HG03159 (cell line): Measurements from ENCODE around the gene GREM2.

Experiments
- ATAC-seq: cut with Tn5 transposase; IDR thresholded peaks from one replicate; pipeline ENCODE4 v1.9.1; 2021; ENCODE audit warnings: mild to moderate bottlenecking, moderate library complexity; ENCODE audit not compliant: unreplicated experiment

GREM2 gene

GRCh38 chr1:240503036-240503435, 108.9 kb downstream of the GREM2 start:
- ATAC-seq: no peak

- no peak for ATAC-seq
Measured at GRCh38 chr1:240501115-240501514, 110.8 kb downstream of the GREM2 start.

GRCh38 chr1:240500647-240501046, 111.3 kb downstream of the GREM2 start:
- ATAC-seq: no peak

GRCh38 chr1:240499012-240499411, 112.9 kb downstream of the GREM2 start:
- no peak for ATAC-seq

GRCh38 chr1:240498335-240498734, 113.6 kb downstream of the GREM2 start:
- no peak for ATAC-seq

GRCh38 chr1:240497908-240498307, 114.0 kb downstream of the GREM2 start:
- no peak for ATAC-seq

GRCh38 chr1:240496941-240497340, 115.0 kb downstream of the GREM2 start:
- ATAC-seq: no peak

- ATAC-seq: no peak
Measured at GRCh38 chr1:240496356-240496755, 115.6 kb downstream of the GREM2 start.

- no peak for ATAC-seq
Measured at GRCh38 chr1:240495601-240496000, 116.4 kb downstream of the GREM2 start.

- ATAC-seq: no peak
Measured at GRCh38 chr1:240492832-240493440, 119.0 kb downstream of the GREM2 start.

- no peak for ATAC-seq
Measured at GRCh38 chr1:240491796-240492195, 120.2 kb downstream of the GREM2 start.

- ATAC-seq: no peak
Measured at GRCh38 chr1:240491156-240491555, 120.8 kb downstream of the GREM2 start.

- no peak for ATAC-seq
Measured at GRCh38 chr1:240487493-240487892, 124.5 kb downstream of the GREM2 start.

GRCh38 chr1:240486611-240487010, 125.3 kb downstream of the GREM2 start:
- no peak for ATAC-seq

- ATAC-seq: no peak
Measured at GRCh38 chr1:240484804-240485443, 127.0 kb downstream of the GREM2 start.

- ATAC-seq: no peak
Measured at GRCh38 chr1:240478536-240478935, 133.4 kb downstream of the GREM2 start.

- ATAC-seq: no peak
Measured at GRCh38 chr1:240475832-240476231, 136.1 kb downstream of the GREM2 start.

GRCh38 chr1:240474133-240474614, 137.8 kb downstream of the GREM2 start:
- peak; percentile 85 for ATAC-seq

- no peak for ATAC-seq
Measured at GRCh38 chr1:240468656-240469055, 143.3 kb downstream of the GREM2 start.

GRCh38 chr1:240467895-240468294, 144.1 kb downstream of the GREM2 start:
- ATAC-seq: no peak

- no peak for ATAC-seq
Measured at GRCh38 chr1:240466509-240466908, 145.4 kb downstream of the GREM2 start.

- no peak for ATAC-seq
Measured at GRCh38 chr1:240465531-240465940, 146.4 kb downstream of the GREM2 start.

GRCh38 chr1:240464099-240464498, 147.9 kb downstream of the GREM2 start:
- no peak for ATAC-seq
